ENCODE measurements around the gene MMP20.
"Not testable (repeated sequence)": the region's sequence is repeated elsewhere in the genome, so short reads cannot be mapped to it uniquely, and the experiment has no call there.

Gene MMP20, protein sequence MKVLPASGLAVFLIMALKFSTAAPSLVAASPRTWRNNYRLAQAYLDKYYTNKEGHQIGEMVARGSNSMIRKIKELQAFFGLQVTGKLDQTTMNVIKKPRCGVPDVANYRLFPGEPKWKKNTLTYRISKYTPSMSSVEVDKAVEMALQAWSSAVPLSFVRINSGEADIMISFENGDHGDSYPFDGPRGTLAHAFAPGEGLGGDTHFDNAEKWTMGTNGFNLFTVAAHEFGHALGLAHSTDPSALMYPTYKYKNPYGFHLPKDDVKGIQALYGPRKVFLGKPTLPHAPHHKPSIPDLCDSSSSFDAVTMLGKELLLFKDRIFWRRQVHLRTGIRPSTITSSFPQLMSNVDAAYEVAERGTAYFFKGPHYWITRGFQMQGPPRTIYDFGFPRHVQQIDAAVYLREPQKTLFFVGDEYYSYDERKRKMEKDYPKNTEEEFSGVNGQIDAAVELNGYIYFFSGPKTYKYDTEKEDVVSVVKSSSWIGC

GRCh38 chr11:102625177-102625576, at the start of gene MMP20:
TSS of gene MMP20 (minus strand) at chr11:102625332. CDS start at chr11:102625319, 13 bp downstream.
- DNase-seq, result no peak

- DNase-seq, result no peak
These were observed 44.5 kb upstream of the MMP20 start for GRCh38 chr11:102669664-102670063.

- no peak for DNase-seq
These were observed 41.3 kb upstream of the MMP20 start for GRCh38 chr11:102666331-102666957.

DNA sequence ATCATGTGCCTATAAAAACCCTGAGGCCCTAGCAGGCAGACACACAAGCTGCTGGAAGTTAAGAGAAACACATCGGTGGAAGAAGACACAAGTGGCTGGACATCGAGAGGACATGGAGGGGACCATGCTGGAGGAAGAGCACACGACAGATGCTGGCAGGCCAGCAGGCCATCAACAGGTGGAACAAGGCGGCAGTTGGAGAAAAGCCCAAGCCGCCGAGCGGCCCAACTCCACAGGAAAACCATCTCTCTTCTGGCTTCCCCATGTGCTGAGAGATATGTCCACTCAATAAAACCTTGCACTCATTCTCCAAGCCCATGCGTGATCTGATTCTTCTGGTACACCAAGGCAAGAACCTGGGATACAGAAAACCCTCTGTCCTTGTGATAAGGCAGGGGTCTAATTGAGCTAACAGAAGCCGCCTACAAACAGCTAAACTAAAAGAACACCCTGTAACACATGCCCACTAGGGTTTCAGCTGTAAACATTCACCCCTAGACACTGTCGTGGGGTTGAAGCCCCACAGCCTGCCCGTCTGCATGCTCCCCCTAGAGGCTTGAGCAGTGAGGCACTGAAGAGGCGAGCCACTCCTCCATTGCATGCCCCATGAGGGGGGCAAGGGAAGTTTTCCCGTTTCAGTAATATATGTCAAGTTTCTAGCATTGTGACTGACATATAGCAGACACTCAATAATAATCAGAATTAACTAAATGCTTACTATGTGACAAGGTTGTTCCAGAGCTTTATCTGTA, 39.0 kb upstream of the MMP20 start:
- no peak for DNase-seq

- no peak for DNase-seq
These were observed 37.5 kb upstream of the MMP20 start for GRCh38 chr11:102662607-102663006.

- no peak for DNase-seq
These were observed 35.9 kb upstream of the MMP20 start for GRCh38 chr11:102661040-102661439.

DNA sequence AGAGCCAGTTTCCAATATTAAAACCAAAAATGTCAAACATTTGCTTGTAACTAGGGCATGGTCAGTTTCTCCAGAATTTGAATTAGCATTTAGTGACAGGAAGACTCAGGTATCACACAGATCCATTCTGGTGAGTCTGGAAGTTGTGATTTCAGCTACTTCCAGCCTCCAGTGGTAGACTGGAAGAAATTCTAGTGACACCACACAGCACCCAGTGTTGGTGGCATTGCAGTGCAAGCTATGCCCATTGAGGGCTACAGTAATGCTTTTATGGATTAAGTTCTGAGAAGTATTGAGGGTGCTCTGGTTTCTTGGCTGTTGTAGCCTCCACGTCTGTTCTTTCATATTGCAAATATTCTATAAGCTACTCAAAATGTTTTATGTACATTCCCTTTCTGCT, 31.4 kb upstream of the MMP20 start:
- no peak for DNase-seq

GRCh38 chr11:102655547-102655946, 30.4 kb upstream of the MMP20 start:
- no peak for DNase-seq

- DNase-seq, result no peak
These were observed 29.6 kb upstream of the MMP20 start for GRCh38 chr11:102654761-102655160.

DNA sequence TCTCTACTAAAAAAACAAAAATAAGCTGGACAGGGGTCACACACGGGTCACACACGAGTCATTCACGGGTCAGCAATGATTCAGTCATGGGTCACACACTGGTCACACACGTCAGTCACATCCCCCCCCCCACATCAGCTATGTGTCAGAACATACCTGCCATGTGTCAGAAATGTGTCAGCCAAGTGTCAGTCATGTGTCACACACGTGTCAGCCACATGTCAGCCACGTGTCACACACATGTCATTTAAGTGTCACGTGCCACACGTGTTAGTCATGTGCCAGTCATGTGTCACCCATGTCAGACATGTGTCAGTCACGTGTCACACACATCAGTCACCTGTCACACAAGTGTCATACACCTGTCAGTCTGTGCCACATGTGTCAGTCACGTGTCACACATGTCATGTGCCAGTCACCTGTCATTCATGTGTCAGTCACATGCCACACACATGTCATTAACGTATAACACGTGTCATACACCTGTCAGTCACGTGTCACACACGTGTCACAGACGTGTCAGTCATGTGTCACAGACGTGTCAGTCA, 28.7 kb upstream of the MMP20 start:
- DNase-seq, result no peak

DNA sequence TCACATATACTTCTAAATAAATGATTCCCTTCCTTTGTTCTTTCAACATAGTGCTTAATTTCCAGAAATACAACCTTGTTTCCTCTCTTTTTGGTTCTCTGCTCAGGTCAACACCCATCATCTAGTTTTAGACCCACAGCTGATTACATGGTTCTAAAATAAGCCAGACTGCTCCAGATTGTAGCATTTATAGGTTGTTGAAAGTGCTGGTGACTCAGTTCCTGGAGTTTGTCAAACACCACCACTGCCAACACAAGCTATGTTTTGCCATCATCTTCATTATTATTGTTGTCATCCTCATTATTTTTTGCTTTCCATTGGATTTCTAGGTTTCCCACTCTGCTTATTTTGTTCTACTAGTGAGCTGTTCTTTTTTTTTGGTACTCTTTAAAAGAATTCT, 22.3 kb upstream of the MMP20 start:
- no peak for DNase-seq

- DNase-seq, result no peak
These were observed 18.8 kb upstream of the MMP20 start for GRCh38 chr11:102643941-102644340.

DNA sequence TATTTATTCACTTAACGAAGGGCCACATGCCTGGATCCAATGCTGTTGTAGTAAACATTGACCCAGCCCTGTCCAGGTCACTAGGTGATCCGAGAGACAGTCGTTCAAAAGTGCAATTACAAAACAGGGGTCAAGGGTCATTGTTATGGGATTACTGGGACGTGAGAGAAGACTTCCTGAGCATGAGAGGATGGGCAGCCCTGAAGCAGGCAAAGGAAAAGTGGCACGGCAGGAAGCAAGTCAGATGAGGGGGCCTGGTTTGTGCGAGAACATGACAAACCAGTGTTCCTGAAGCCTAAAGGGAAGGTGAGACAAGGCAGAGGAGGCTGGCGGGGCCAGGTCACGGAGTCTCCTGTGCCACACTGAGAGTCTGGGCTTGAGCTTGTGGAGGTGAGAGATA, 15.8 kb upstream of the MMP20 start:
- DNase-seq, result no peak

GRCh38 chr11:102639656-102640055, 14.5 kb upstream of the MMP20 start:
- DNase-seq, result no peak

DNA sequence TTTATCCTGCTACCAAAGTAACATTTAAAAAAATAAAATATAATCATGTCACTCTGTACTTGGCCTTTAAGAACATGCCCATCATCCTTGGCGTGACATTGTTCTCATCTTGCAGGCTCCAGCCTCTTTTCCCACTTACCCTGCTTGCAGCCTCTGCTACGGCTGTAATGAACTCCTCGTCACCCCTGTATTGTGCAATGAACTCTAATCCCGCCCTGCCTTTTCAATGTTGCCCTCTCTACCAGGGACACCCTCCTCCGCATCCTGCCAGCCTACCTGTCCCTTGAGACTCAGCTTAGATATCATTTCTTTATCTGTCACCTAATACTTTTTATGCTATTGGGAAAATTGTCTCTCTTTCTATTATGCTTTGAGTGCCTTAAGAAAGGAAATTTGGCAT, 12.6 kb upstream of the MMP20 start:
- no peak for DNase-seq

GRCh38 chr11:102633385-102634026, 8.4 kb upstream of the MMP20 start:
- DNase-seq, result no peak

GRCh38 chr11:102632026-102632425, 6.9 kb upstream of the MMP20 start:
- no peak for DNase-seq

GRCh38 chr11:102630598-102631448, 5.7 kb upstream of the MMP20 start:
- DNase-seq, result no peak

DNA sequence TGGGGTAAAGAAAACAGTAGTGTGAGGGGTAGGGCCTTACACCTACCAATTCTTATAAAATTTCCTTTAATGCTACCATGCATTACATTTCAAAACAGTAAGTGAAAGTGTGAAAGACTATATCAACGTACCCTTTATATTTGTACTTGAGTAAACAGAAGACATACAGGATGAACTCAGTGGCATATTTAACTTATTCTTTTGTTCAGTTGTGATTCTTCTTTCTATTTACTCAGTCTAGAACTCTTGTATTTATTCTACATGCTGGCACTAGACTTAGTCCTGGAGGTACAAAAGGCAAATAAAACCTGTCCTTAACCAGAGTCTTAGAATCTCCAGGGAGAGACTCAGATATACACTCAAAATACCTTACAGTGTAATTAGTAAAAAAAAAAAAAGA, 4.8 kb upstream of the MMP20 start:
- DNase-seq, result not testable (repeated sequence)

GRCh38 chr11:102626676-102627075, 1.5 kb upstream of the MMP20 start:
- DNase-seq, result no peak

DNA sequence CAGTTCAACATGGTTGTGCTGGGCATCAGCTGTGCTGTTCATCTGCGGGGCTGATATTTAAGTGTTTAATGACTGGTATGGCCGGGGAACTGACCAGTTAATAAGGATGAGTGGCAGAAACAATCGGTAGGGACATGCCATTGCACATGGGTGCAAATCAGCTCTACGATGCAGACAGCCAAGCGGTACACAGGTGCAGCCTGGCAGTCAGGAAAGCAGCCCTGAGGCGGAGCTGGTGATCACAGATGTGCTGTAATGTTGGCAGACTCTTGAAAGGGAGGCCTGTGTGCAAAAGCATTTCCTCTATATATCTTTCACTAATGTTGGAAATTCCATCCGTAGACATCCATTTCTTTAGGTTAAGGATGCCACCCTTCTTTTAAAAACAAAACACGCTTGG, 1.1 kb downstream of the MMP20 start:
- DNase-seq, result no peak

GRCh38 chr11:102623128-102623527, 2.0 kb downstream of the MMP20 start:
- DNase-seq, result no peak
